ENCODE results near the gene FOXL1.
"Not testable (repeated sequence)": the region's sequence is repeated elsewhere in the genome, so short reads cannot be mapped to it uniquely, and the experiment has no call there.

Gene FOXL1

DNA sequence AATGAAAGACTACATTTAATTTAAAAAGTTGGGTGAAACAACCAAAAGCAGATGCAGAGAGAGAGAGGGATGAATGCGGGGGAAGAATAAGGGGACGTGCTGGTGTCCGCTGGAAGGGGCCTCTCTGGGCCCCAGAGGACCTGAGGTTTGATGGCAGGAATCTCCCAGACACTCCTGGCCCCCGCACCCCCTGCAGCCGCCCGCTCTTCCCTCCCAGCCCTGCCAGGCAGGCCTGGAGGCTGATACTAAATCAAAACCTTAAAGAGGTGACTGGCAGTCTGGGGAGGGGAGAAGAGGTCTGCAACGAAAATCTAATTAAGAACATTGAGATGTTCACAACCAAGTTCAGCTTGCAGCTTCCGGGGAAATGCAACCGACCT, 2.4 kb downstream of the FOXL1 start:
- no peak for DNase-seq (ENCODE audit: low spot score)

DNA sequence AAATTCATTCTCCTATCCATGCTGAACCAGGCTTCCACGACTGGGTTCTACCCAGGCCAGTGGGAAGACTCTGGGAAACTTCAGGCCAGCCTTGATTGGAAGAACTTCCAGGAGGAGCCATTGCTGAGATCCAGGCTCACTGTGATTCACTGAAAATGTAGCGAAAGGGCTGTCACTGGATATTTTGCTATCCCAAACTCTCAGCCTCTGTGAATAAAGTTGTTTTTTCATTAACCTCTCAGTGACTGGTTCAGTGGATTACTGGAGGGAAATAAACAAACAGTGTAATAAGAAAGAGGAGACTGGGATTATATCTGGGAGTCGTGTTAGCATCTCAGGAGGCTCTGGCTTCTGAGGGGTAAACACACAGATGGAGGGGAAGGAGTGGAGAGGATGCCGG, 3.1 kb downstream of the FOXL1 start:
- DNase-seq (ENCODE audit: low spot score), result no peak

DNA sequence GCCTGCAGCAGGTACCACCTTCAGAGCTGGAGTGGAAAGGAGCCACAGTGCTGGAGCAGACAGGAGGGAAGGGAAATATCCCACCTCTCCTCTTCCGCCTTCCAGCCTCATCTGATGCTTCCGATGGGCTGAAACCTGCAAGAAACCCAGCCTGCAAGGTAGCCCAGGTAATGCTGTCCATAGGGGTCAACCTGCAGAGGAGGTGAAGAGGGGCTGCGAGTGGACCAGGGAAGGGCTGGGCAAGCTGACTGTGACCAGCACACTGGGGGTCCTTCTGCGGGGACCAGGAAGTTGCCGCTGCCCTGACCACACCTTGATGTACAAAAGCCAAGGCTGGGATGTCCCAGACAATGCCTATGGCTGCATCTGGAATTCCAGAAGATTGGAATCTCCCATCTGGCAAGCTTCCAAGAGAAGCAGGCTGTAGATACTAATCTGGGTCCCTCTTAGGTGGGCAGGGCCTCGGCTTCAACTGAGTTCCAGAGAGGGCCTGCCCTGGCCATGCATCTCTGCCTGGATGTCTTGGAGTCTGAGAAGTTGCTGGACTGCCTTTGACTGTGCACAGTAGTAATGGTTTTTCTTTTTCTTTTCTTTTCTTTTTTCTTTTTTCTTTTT, 5.8 kb downstream of the FOXL1 start:
- DNase-seq (ENCODE audit: low spot score), result no peak

DNA sequence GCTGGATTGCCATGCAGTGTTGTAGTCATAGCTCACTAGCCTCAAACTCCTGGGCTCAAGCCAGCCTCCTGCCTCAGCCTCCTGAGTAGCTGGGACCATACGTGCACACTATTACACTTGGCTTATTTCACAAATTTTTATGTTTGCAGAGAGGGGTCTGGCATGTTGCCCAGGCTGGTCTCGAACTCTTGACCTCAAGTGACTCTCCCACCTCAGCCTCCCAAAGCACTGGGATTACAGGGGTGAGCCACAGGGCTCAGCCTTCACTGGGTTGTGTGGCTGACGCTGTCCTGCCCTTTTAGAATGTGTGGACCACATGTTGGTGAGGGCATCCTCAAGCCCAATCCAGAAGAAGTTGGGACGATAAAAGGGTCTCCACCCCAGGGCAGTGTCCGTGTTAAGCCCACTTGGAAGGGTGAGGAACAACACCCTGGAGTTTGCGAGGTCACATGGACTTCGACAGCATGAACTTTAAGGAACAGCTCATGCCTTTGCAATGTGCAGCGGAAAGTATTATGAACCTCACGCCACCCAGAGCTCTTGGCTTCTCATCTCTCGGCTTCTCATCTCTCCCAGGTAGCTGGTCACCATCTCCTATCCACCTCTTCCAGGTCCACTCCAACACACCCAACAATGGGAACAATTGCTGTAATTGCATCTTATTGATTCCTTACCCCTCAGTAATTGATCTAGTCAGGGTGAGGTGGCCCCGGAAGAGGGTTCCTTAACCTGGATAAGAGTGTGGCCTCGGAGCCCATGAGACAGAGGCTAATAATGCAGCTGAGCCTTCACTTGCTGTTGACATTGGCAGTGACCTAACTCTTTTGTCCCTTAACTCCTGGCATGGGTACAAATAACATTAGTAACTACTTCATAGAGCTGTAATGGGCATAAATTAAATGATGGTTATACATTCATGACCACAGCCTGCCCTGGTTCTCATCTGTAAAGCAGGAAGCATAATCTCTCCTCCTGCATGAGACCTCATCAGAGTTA, 6.7 kb downstream of the FOXL1 start:
- peak; percentile 43 for DNase-seq (ENCODE audit: low spot score)

DNA sequence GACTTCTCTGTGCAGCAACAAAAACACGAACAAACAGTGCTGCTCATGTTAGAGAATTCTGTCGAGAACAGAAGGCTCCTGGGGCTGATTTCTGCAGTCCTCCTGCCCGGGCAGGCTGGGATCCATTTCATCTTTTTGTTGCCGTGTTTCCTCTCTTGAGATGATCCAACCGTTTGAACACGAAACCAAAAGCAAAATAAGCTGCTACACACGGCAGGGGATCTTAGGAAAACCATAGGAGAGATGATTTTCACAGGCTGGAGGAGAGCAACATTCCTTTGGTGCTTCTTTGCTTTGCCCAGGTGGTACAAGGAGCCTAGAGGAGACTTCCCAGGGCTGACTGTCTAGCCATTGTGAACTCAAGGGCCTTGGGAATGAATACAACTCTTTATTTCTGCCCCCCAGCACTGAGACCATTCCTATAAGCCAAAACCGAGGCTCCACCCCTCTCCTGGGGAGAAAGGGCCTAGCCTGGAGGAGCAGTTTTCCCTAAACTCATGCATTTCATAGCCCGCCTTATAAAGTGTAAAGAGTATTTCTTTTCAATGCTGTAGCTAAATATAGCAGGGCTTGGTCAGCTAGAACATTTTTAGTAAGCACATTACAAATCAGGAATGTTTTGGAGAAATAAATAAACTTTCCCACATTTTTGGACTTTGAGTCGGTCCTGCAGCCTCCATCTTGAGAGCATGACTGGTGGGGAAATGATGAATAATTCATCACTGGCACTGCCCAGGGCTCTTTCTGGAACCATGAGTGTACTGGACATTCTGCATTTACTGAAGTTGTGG, 7.7 kb downstream of the FOXL1 start:
- DNase-seq (ENCODE audit: low spot score), result no peak

DNA sequence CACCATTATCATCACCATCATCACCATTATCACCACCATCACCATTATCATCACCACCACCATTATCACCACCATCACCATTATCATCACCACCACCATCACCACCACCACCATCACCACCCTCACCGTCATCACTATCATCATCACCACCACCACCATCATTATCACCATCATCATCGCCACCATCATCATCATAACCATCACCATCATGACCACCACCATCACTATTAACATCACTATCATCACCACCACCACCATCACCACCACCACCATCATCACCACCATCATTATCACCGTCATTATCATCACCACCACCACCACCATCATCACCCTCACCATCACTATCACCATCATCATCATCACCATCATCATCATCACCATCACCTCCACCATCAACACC, 9.1 kb downstream of the FOXL1 start:
- no peak for DNase-seq (ENCODE audit: low spot score)

DNA sequence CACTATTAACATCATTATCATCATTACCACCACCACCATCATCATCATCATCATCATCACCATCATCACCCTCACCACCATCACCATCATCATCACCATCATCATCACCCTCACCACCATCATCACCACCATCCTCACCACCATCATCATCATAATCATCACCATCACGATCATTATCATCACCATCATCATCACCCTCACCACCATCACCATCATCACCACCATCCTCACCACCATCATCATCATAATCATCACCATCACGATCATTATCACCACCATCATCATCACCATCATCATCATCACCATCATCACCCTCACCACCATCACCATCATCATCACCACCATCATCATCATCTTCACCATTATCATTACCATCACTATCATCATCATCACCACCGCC, 9.6 kb downstream of the FOXL1 start:
- DNase-seq (ENCODE audit: low spot score), result not testable (repeated sequence)

DNA sequence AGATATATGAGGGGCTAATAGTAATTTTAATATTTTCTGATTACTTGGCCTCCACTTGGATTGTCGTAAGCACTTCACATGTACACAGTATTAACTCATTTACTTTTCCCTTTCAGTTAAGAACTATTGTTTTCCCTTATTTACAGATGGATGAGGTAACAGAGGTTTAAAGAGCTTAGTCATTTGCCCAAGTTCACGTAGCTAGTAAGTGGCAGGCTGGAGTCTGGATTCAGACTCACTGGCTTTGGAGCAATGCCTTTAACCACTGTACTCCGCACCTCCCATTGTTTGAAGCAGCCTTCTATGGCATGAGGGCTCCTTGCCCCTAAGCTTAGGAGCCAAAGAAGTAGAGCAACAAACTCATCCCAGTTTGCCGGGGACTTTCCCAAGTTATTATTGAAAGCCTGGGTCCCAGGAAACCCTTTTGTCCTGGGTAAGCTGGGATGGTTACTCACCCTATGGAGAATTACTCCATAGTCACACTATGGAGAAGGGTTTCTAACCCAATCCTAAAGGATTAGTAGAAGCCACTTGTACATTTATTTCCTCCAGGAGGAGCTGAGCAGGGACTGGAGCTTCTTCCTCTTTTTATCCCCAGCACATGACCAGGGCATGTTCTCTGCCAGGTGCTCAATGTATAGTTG, 12.3 kb downstream of the FOXL1 start:
- no peak for DNase-seq (ENCODE audit: low spot score)

DNA sequence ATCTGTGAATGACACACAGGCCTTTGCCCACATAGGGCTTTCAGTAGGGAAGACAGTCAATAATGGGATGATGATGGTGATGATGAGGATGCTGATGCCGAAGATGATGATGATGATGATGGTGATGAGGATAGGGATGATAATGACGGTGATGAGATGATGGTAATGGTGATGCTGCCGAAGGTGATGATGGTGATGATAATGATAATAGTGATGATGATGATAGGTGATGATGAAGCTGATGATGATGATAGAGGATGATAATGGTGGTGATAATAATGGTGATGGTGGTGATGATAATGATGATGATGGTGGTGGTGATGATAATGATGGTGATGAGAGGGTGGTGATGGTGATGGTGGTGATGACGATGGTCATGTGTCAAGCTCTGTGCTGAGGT, 12.9 kb downstream of the FOXL1 start:
- no peak for DNase-seq (ENCODE audit: low spot score)

DNA sequence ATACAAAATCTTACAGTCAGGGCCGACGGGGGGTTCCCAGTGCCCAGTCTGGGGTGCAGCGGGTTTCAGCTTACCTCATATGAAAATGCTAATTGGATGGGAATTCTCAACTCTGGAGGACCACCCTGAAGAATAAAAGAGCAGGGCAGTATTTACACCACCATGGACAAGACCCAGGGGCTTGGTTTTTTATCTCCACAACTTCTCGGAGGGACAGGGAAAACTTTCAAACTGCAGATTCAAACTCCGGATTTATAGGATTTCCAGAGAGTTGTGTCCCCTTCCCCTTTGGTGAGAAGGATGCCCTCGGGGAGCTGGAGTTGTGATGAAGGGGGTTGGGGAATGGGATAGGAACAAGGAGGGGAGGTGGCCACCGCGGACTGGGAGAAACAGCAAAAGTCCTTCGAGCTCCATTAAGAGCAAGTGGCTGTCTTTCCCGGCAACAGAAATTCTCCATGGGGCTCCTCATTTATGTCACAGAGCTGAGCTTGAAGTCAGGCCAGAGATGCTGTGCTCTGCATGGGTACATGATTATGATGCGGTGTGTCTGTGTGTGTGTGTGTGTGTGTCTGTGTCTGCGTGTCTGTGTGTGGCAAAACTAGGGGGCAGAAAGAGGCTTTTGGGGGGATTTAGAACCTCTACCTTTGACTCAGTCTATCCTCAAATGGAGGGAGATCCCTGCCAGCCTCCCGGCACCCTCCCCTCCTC, 15.7 kb downstream of the FOXL1 start:
- no peak for DNase-seq (ENCODE audit: low spot score)

DNA sequence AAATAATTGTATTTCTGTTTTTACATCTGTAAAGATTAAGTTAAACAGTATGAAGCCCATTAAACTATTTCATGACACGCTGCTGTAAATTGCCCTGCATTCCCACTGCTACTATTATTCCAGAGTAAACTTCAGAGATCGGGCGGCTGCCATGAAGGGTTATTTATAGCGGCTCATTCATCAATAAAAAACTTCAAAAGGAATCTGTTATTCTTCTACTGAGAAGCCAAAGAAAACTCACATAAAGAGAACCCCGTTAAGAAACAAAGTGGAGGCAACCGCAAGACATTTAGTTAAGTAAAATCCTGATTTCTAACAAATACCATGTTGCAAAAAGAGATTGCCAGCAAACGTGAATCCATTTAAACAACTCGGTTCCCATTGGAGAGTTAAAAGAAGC, 16.4 kb downstream of the FOXL1 start:
- no peak for DNase-seq (ENCODE audit: low spot score)

DNA sequence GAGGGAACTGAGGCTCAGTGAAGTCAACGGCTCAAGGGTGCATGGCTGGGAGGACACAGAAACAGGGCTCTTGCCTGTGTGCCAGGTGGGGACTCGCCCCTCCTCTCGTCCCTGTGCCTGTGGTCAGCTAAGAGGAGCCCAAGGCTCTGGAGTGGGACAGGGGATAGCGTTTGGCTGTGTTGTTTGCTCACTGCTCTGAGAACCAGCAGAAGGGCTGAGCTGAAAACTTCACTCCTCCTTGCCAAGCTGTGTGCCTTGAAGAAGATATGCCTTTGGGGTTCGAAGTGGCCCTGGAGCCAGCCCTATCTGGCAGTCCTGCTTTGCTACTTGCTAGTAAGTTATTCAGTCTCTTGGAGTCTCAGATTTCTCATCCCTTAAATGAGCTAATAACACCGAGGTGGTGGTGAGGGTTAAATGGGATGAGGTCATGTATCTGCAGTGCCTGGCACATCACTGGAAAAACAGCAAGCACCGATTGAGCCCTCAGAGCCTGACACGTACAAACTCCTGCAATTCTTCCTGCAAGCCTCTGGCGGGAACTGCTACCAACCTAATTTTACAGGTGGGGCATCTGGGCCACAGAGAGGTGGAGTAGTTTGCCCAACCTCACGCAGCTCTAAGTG, 17.7 kb downstream of the FOXL1 start:
- DNase-seq (ENCODE audit: low spot score), result no peak

DNA sequence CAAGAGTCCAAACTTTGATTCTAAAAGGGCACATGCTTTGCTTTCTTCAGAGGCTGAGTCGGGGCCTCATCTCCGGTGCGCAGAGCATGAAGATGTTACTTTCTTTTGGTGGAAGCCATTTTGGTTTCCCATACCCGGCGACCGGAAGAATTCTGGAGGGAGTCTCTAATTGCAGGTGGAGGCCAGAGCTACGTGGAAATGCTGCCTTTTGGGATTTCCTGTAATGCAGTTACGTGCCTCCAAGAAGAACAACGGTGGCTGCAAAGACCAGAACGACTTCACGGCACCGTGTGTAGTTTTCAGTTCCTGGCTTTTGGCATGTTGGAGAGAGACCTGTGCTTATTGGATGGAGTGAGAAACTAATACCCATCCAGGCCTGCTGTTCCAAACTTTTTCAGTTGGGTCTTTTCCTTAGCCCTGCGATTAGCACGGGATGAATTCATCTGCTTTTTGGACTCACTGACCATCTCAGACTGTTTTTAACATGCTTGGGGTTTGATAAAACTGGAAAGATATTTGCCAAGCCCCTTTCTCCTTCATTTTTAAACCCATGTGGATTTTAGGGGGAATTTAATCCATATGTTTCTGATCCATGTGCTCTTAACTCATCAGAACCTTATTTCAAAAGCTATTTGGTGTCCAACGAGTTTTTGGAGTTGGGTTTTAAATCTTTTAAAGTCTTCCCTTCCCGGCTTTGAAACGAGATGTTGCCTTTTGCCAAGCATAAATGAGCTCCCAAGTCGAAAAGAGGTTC, 19.0 kb downstream of the FOXL1 start:
- no peak for DNase-seq (ENCODE audit: low spot score)

DNA sequence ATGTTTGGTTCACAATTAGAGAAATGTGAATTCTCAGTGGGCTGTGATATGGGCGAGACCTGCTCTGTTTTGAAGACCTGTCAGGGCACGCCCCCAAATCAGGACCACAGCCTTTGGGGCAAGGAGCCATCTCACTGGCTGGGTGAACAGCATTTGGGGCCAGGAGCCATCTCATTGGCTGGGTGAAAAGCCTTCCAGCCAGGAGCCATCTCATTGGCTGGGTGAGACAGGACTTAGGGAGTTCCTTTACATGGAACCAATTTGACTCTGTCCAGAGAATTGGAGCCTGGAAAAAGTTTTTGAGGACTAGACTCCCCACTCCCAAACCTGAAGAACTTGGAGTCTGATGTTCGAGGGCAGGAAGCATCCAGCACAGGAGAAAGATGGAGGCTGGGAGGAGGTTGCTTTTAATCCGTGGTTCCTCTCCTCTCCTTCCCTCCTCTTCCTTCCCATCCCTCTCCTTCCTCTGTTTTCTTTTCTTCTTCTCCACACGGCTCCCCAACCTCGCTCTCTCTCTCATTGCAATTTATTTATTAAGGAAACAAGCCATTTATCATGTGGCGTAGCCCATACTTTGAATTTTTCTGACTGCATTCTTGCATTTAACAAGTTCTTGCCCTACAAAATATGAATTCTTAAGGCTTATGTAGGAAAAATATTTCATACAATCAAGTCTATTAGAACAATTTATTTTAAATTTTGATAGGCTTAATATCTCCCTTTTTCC, 19.7 kb downstream of the FOXL1 start:
- DNase-seq (ENCODE audit: low spot score), result no peak

DNA sequence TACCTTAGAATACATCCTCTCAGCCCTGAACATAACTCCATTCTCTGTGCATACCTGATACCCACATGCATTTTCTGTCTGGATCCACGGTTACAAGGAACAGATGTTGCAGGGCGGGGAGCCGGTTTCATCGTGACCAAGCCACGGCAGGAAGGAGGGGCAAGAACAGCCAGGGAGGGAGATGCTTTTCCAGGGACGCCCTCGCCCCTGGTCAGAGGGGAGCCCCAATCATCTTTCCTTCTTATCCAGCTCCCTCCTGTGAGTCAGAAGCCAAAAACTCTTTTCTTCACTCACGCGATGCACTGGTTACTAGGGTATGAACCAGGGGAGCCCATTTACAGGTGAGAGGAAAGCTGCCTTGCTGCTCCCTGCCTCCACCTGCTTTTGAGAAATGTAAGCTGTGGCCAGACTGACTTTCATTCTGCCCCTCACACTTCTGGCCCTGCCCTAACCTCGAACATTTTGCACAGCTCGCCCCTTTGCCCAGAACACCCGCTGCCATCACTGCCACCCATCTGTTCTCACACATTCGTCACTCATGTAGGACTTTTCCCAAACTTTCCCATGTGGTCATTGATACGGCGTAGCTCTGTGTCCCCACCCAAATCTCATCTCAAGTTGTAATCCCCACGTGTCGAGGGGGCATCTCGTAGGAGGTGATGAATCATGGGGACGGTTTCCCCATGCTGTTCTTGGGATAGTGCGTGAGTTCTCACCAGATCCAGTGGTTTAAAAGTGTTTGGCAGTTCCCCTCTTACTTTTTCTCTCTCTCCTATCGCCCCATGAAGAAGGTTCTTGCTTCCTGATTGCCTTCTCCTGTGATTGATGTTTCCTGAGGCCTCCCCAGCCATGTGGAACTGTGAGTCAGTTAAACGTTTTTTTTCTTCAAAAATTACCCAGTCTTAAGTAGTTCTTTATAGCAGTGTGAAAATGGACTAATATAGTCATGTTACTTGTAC, 20.5 kb downstream of the FOXL1 start:
- DNase-seq (ENCODE audit: low spot score), result no peak

DNA sequence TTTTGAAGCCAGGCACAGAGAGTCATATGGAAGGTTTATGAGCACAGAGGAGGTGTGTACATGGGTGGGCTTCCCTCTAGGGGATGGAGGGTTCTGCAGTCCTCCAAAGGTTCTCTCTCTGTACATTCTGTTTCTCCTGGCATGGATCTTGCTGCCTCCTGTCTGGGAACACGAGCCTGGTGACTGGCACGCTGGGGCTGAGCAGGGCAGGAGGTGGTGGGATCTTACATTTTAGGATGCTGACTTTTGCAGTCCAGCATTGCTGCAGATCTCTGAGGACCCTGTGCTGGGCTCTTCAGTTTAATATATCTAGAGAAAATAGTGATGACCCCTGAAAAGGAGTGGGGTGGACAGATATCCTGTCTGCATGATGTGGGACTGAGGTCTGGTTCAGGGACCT, 23.0 kb downstream of the FOXL1 start:
- DNase-seq (ENCODE audit: low spot score), result no peak

DNA sequence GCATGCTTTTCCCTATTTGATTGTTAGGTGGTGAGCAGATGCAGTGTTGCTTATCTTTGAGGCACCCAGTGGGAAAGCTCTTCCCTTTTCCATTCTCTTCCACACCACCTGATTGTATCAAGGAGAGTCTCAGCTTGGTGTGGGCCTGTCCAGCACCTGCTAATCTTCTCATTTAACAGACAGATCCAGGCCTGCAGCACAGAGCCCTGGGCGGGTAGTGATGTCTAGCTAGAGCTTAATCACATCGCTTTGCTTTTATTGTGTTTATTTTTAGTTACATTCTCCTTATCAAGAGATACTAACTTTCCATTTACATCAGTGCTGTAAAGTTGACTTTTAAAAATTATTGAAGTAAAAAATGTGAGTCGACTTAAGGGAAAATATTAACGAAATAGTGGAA, 24.2 kb downstream of the FOXL1 start:
- DNase-seq (ENCODE audit: low spot score), result no peak

DNA sequence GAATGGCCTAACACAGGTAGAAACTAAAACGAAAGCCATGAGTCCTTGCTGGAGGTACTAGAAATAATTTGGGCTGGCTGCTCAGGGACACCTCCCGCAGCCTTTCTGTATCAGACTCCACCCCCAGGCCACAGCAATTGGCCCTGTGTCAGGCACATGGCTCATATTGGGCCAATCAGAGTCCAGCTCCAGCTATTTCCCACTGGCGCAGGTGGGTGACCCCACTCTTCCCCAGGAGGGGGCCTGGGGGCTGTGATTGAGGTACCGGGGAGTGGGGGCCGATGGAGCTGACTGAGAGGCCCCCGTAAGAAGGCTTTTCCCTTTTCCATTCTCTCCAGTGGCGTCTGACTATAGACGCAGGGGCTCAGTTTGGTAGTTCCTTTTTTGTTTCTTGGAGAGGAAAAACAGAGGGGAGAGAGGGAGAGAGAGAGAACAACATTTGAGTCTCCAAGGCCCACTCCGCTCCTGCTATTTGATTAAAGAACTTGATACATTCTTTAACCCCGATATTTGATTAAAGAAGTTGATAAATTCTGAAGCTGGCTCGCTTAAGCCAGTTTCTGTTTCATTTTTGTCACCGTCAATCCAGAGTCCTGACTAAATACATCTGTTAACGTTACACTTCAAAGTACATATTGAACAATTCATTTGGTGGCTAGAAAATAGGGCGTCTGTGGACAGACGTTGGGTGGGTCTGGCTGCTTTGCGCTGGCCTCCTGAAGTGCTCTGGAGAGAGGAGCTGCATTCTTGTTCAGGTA, 26.3 kb downstream of the FOXL1 start:
- DNase-seq (ENCODE audit: low spot score), result no peak
